ENCODE data around the gene SCP2. TPM values are rescaled to one million over a fixed set of nuclear protein-coding genes. Genes with fewer than 3 reads are reported as not detected.

The SCP2 gene
- polyA plus RNA-seq, 2 of the 4 experiments (the other 2 are of a cell fraction) = 79.0 to 124 TPM

- Histone ChIP-seq H3K4me1 (peaks cover 10% of the 10 kb centered on the region; the same call in 1 of the 3 replicates), H3K4me2 (no peak overlapping the region), H3K9me3 (no peaks in the 10 kb centered on the region), H3K27ac (no peak overlapping the region), H3K4me3 (no peak overlapping the region)
- POLR2A ChIA-PET = no interaction called here
- CTCF ChIA-PET = no interaction called here
- WGBS (ENCODE audit: missing lambda C conversion rate) = 91% methylated on average over 7 of the region's 9 CpGs
- ATAC-seq (no peak), DNase-seq (ENCODE audit: low read depth in 1 of 2, low spot score in 1 of 2) (no peak), FAIRE-seq (no peak)
- TF ChIP-seq ZSCAN20 (CRISPR knock-in tag; IDR thresholded peaks at IDR 0.05) (no peak), ZFP36 (IDR thresholded peaks at IDR 0.05; ENCODE audit: borderline replicate concordance, partially characterized antibody) (peak; percentile 70), NR3C1 (IDR thresholded peaks at IDR 0.05) (no peak)
These were observed 19.8 kb upstream of the SCP2 start for GRCh38 chr1:52907068-52907811.

- no peak for DNase-seq (ENCODE audit: low read depth in 1 of 2, low spot score in 1 of 2)
- CTCF ChIA-PET = no interaction called here
- TF ChIP-seq CTCF (IDR thresholded peaks at IDR 0.05) = no peak
- no peak for TF ChIP-seq JUNB (IDR thresholded peaks at IDR 0.05)
- no peak for TF ChIP-seq FOXS1 (CRISPR knock-in tag; IDR thresholded peaks at IDR 0.05)
- TF ChIP-seq NPAS2 (CRISPR knock-in tag; IDR thresholded peaks at IDR 0.05; ENCODE audit: borderline replicate concordance) = no peak
- TF ChIP-seq MAX (IDR thresholded peaks at IDR 0.05) = no peak
- TF ChIP-seq POLR2A (IDR thresholded peaks at IDR 0.05; ENCODE audit: low read length) = no peak
- TF ChIP-seq SMC3 (IDR thresholded peaks at IDR 0.05) = no peak
- no peak for TF ChIP-seq HOXB5 (CRISPR knock-in tag; IDR thresholded peaks at IDR 0.05)
- no peak for TF ChIP-seq EHF (CRISPR knock-in tag; IDR thresholded peaks at IDR 0.05)
- TF ChIP-seq NR3C1 (IDR thresholded peaks at IDR 0.05) = no peak
- TF ChIP-seq CHD2 (IDR thresholded peaks at IDR 0.05; ENCODE audit: low read length, partially characterized antibody) = no peak
- no peak for TF ChIP-seq BCL3 (IDR thresholded peaks at IDR 0.05)
- no peak for TF ChIP-seq EHMT2 (IDR thresholded peaks at IDR 0.05; ENCODE audit: low read depth)
- TF ChIP-seq SREBF2 (IDR thresholded peaks at IDR 0.05) = no peak
- no peak for TF ChIP-seq KDM1A (IDR thresholded peaks at IDR 0.05; ENCODE audit: low read depth)
- no peak for TF ChIP-seq RNF2 (IDR thresholded peaks at IDR 0.05; ENCODE audit: borderline replicate concordance, low read depth)
- TF ChIP-seq PBX3 (IDR thresholded peaks at IDR 0.05) = no peak
- no peak for TF ChIP-seq CBX2 (IDR thresholded peaks at IDR 0.05; ENCODE audit: borderline replicate concordance, low read depth)
- TF ChIP-seq RFX5 (IDR thresholded peaks at IDR 0.05) = no peak
- POLR2A ChIA-PET = no interaction called here
- 87% methylated on average over 4 of the region's 10 CpGs for WGBS (ENCODE audit: missing lambda C conversion rate)
- ATAC-seq = no peak
- Histone ChIP-seq H3K4me1 (peaks cover 10% of the 10 kb centered on the region; the same call in 1 of the 3 replicates), H3K9me3 (no peaks in the 10 kb centered on the region), H3K4me3 (no peak overlapping the region), H3K4me2 (no peak overlapping the region), H3K27ac (no peak overlapping the region)
- FAIRE-seq = no peak
These were observed 19.3 kb upstream of the SCP2 start for GRCh38 chr1:52907812-52908153.

GRCh38 chr1:52911541-52911940 lies 15.5 kb upstream of the SCP2 start:
- TF ChIP-seq HMGXB4 (CRISPR knock-in tag; IDR thresholded peaks at IDR 0.05; ENCODE audit: borderline replicate concordance) = no peak
- no peak for TF ChIP-seq FOSB (CRISPR knock-in tag; IDR thresholded peaks at IDR 0.05)
- no peak for TF ChIP-seq MAFK (IDR thresholded peaks at IDR 0.05; ENCODE audit: partially characterized antibody)
- TF ChIP-seq TFCP2L1 (CRISPR knock-in tag; IDR thresholded peaks at IDR 0.05) = no peak
- whole genome bisulfite sequencing (ENCODE audit: missing lambda C conversion rate) = 95% methylated on average over 7 of the region's 10 CpGs
- Histone ChIP-seq H3K4me3 (no peak overlapping the region), H3K27ac (no peak overlapping the region), H3K4me1 (peaks cover 7% of the 10 kb centered on the region; the same call in 1 of the 3 replicates), H3K4me2 (no peak overlapping the region), H3K9me3 (no peaks in the 10 kb centered on the region)
- ChIA-PET POLR2A (no interaction called here), CTCF (no interaction called here)
- FAIRE-seq (no peak), ATAC-seq (no peak; a peak in 1 of 6 replicates), DNase-seq (ENCODE audit: low read depth in 1 of 2, low spot score in 1 of 2) (no peak)
